KBM-7 (cell line): ENCODE measurements around the gene CYP26B1.
"Not testable (repeated sequence)": the region's sequence is repeated elsewhere in the genome, so short reads cannot be mapped to it uniquely, and the experiment has no call there.

Experiments used
- DNase-seq: peaks from one replicate; pipeline ENCODE4 v3.0.0-alpha.2; 2015
- in situ Hi-C: fragments of 300-500 bp; cut with MboI; formaldehyde crosslinking; loops from 2 replicates; pipeline ENCODE4 v1.14.3; 2020; ENCODE audit warnings: low sequenced_read_pairs, low pct_unique_long_range_greater_than_20kb, mixed read lengths

Gene CYP26B1

DNA sequence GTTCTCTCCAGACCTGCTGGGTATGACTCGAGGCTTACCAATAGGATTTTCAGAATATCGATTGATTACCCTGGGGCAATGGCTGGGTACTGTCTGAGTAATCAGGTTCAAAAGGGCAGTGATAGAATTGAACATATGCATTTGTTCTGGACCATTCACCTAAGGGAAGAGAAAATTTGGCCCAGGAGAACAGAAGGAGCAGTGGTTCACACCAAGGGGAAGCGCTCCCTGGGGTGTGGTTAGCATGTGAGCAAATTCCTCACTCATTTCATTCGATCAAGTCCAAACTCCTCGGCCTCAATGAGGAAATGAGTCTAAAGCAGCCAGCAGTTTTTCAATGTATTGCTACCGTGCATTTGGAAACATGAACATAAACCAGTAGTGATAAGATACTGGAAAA, 55.6 kb downstream of the CYP26B1 start:
- no peak for DNase-seq
- in situ Hi-C loops = no loop called here

DNA sequence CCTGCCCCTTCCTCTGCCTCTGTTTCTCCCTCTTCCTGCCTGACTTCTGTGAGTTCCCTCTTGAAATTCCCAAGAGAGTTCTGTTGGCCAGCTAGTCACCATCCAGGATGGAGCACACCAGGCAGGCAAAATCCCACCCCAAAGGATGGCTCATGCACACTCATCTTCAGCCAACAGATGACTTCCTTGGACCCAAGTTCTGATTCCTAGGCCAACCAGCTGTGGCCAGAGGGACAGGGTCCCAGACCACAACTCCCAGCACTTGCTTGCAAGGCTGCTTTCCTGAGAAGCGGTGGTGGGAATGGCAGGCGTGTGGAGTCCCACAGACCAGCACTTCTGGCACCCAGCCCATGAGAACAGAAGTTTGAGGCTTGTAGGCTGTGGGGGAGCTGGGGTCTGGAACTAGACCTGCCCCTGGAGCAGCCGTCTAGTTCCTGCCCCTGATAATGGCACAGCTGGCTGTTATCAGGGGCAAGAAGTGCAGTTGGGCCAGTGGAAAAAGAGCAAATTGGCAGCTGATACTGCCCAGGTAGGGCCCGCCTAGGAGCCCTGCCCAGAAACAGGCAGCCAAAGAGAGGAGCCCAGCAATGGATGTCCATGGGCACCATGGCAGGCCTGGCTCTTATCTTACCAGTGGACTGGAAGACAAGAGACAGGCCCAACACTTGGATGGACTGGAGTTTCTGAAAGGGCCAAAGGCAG, 56.7 kb downstream of the CYP26B1 start:
- no peak for DNase-seq
- in situ Hi-C loops = no loop called here

DNA sequence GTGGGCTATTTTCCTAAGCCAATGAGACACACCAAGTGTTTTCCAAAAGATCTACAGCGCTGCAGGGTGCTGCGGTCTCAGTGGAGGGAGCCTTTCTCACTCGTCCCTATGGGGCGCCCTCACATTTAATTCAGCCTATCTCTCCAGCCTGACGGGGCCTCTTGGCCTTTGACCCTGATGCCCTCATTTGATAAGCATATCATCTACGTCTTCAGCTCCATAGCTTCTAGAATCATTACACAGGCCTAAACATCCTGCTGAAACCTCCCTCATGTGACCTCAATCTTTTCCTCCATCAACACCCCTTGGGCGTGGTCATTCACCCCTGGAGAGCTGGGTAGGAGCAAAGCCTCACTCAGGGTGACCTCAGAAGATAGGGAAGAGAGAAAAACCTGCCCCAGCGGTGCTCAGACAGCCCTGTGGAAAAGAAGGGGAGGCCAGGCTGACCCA, 57.4 kb downstream of the CYP26B1 start:
- in situ Hi-C loops = no loop called here
- no peak for DNase-seq

DNA sequence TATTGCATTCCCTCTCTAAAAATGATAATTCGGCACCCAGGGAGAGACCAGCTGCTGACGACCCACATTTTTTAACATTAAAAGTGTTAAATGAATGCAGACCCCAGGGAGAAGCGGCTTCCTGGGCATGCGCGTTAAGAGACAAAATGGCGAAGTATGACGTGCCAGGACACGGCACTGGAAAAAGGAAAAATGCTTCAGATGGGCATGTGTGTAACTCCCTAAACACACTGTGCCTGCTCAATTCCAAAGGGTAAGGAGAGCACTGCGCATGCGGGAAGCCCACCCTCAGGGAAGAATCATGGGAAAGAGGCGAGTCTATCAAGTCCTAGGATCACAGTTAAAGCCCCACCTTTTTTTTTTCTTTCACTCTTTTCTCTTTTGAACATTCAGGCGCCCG, 58.1 kb downstream of the CYP26B1 start:
- in situ Hi-C loops = no loop called here
- no peak for DNase-seq

DNA sequence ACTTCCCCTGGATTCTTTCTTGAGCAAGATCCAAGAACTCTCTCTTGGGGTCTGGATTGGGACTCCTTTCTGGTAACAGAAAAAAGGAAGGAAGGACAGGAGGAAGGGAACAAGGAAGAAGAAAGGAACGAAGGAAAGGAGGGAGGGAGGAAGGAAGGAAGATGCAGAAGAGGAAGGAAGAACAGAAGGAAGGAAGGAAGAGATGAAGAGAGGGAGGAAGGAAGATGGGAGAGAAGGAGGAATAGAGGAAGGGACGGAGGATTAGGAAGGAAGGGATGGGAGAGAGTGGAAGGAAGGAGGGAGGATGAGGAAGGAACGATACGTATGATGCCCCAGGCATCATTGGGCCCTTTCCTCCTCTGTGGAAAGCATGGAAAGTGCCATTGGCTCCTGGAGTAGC, 58.6 kb downstream of the CYP26B1 start:
- in situ Hi-C loops = no loop called here
- DNase-seq = no peak

DNA sequence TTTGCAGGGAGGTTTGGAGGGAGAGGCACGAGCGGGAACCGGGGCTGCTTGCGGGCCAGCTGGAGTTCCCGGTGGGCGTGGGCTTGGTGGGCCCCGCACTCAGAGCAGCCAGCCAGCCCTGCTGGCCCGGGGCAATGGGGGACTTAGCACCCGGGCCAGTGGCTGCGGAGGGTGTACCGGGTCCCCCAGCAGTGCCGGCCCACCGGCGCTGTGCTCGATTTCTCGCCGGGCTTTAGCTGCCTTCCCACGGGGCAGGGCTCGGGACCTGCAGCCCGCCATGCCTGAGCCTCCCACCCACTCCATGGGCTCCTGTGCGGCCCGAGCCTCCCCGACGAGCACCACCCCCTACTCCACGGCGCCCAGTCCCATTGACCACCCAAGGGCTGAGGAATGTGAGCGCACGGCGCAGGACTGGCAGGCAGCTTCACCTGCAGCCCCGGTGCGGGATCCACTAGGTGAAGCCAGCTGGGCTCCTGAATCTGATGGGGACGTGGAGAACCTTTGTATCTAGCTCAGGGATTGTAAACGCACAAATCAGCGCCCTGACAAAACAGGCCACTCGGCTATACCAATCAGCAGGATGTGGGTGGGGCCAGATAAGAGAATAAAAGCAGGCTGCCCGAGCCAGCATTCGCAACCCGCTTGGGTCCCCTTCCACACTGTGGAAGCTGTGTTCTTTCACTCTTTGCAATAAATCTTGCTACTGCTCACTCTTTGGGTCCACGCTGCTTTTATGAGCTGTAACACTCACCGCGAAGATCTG, 60.6 kb downstream of the CYP26B1 start:
- in situ Hi-C loops = not testable (repeated sequence)

DNA sequence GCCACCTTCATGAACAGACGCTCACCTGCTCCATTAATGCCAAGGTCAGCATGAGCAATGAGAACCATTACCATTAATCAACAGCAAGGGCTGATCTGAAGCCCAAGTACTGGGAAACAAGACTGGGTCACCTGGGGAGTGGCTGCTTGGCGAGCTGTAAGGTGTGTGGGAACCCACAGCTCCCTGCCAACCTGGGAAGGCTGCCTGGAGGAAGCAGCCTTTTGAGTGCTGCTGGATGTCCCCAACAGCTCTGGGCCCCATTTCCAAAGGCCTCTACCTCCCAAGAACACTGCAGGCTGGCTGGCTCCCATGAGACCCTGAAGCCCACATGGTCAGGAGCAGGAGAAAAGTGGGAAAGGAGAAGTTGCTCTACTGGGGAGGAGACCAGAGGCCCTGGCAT, 62.1 kb downstream of the CYP26B1 start:
- DNase-seq = no peak
- in situ Hi-C loops = no loop called here

More for the DNA sequence above, 60.6 kb downstream of the CYP26B1 start:
- DNase-seq = not testable (repeated sequence)

- DNase-seq = no peak
- in situ Hi-C loops = no loop called here
Observed at GRCh38 chr2:72085036-72085435, 62.6 kb downstream of the CYP26B1 start.

GRCh38 chr2:72084584-72084976, 63.1 kb downstream of the CYP26B1 start:
- in situ Hi-C loops = no loop called here
- no peak for DNase-seq

DNA sequence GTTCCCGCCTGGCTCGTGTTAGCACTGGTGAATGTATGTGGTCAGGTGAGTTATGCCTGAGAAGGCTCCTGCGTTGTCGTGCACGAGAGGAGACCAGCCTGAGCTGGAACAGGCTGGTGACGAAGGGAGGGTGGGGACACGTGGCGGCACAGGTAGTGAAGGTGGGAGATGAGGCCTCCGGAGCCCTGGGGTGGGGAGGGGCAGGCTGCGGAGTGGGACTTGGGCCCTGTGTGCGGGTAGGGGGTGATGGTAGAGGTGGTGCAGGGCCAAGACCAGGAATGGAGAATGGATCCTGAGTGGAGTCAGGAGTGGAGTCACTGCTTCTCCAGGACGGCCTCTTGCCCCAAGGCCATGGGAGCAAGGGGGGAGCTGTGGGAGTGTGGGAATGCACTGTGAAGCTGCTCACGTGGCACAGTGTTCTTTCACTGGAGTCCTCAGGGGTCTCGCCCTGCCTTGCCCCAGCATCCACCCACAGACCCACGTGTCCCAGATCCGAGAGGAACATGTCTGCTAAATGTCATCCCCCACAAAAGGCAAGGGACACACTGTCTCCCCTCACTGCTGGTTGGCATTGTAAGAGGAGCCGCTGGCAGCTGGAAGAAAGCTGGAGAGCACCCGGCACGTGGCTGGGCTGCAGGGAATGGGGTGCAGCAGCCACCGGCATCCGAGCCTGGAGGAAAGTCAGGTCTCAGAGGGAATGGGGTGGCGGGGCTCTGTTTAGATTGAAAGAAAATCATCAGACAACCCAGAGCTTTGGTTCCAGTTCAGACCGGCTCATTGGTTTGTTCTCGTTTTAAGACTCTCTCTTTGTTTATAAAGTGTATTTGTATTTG, 63.7 kb downstream of the CYP26B1 start:
- in situ Hi-C loops = no loop called here
- no peak for DNase-seq

- DNase-seq = no peak
- in situ Hi-C loops = no loop called here
Observed at GRCh38 chr2:72082887-72083286, 64.8 kb downstream of the CYP26B1 start.

- in situ Hi-C loops = no loop called here
- DNase-seq = no peak
Observed at GRCh38 chr2:72082021-72082601, 65.6 kb downstream of the CYP26B1 start.

GRCh38 chr2:72081451-72081850, 66.2 kb downstream of the CYP26B1 start:
- no peak for DNase-seq
- in situ Hi-C loops = no loop called here

DNA sequence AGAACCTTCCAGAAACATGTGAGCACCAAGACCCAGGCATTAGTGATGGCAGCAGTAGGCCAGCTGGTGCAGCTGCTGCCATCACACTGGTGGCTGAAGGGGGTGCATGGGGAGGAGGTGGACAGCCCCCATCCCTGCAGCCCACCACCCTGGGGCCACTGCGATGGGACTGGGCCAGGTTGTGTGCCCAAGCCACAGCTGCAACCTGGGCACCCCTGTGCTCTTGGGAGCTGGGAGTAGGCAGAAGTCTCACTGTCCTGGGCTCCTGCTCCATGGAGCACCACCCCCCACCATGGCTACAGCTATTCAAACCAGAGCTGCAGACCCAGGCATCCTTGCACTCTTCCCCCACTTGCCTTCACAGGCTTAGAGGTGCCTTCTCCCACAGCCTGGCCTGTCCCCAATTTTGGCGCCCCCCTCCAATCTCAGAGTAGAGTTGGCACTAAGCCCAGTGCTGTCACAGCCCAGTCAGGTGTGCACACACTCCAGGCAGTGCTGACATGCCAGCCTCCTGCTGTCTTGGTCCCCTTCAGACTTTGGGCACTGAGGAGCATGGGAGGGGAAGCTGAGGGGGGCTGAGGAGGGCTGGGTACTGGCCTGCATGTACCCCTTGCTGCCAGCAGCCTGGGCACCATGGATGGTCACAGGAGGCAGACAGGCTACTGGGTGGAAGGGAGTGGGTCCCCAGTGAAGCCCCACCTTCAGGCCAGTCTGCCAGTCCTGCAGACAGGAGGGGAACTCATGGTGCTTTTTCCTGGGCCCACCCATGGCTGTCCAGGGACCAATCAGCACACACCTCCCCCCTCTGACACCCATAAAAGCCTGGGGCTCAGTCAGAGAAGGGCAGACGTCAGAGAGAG, 67.1 kb downstream of the CYP26B1 start:
- no peak for DNase-seq
- in situ Hi-C loops = no loop called here
